Neural progenitor cell (in vitro differentiated cells): ENCODE measurements around the gene OGFOD3.

ENCODE experiments used
- EZH2 ChIP-seq: fragments of 200-600 bp; sonication (generic); IDR thresholded peaks from 2 replicates; pipeline ENCODE4 v1.6.1; 2017; ENCODE audit warnings: antibody characterized with exemption, mild to moderate bottlenecking, moderate library complexity
- TF ChIP-seq, protein P1 (sequence below): fragments of 200-600 bp; sonication (generic); IDR thresholded peaks from 2 replicates; pipeline ENCODE4 v1.5.1; 2017; ENCODE audit warnings: antibody characterized with exemption, mild to moderate bottlenecking

DNA sequence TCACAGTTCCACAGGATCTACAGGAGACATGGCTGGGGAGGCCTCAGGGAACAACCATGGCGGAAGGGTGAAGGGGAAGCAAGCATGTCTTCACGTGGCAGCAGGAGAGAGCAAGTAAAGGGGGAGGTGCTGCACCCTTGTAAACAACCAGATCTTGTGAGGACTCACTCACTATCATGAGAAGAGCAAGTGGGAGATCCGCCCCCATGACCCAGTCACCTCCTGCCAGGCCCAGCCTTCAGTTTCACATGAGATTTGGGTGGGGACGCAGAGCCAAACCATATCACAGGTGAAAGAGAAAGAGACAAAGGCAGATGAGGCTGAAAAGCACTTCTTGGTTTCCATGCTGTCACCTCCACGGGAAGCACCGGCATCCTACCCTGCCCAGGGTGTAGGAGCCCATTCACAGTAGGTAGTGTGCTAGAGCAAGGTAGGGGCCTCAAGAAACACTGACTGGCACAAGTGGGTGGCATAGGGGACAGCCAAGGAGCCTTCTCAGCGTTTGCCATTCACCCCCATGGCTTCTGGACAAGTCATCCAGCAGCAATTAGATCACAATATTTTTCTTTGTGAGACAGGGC is 46.7 kb upstream of the OGFOD3 start:
- no peak for TF ChIP-seq EZH2
- TF ChIP-seq, protein P1, sequence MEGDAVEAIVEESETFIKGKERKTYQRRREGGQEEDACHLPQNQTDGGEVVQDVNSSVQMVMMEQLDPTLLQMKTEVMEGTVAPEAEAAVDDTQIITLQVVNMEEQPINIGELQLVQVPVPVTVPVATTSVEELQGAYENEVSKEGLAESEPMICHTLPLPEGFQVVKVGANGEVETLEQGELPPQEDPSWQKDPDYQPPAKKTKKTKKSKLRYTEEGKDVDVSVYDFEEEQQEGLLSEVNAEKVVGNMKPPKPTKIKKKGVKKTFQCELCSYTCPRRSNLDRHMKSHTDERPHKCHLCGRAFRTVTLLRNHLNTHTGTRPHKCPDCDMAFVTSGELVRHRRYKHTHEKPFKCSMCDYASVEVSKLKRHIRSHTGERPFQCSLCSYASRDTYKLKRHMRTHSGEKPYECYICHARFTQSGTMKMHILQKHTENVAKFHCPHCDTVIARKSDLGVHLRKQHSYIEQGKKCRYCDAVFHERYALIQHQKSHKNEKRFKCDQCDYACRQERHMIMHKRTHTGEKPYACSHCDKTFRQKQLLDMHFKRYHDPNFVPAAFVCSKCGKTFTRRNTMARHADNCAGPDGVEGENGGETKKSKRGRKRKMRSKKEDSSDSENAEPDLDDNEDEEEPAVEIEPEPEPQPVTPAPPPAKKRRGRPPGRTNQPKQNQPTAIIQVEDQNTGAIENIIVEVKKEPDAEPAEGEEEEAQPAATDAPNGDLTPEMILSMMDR, result no peak
